Measurements from ENCODE around the gene NCOA5. TPM values are rescaled to one million over a fixed set of nuclear protein-coding genes. Genes with fewer than 3 reads are reported as not detected.

NCOA5 gene
- total and polyA plus RNA-seq, 10 of the 15 experiments (the other 5 are each of a cell fraction or from before 2014, with no cell fraction given) = 7.7 to 38.1 (median 30.1) TPM

DNA sequence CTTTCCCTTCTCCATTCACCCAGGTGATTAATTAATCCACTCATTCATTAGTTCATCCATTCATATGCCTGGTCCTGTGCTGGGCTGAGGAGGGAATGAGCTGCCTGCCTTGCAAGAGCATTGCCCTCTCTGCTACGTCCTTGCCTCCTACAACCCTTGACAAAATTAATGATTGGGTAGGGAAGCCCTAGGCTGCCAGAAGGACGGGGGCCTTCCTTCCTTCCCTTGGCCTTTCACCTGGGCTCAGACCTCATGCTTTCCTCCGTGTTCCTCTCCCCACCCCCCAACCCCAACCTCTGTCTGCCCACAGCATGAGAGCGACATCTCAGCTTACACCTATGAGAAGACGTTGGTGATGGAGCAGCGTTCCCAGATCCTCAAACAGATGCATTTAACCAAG, 35.2 kb downstream of the NCOA5 start (continued):
- TF ChIP-seq BRCA1 (IDR thresholded peaks at IDR 0.05; ENCODE audit: low read depth, low read length) (no peak), DPF2 (IDR thresholded peaks at IDR 0.05) (no peak), SUPT20H (IDR thresholded peaks at IDR 0.05; ENCODE audit: borderline replicate concordance, control insufficient read depth, low read depth, low read length) (no peak), NRF1 (conservative IDR thresholded peaks at IDR 0.05; ENCODE audit: low read depth, low read length) (no peak), TBL1XR1 (IDR thresholded peaks at IDR 0.05; ENCODE audit: low read depth, low read length) (no peak), HDGF (IDR thresholded peaks at IDR 0.05) (no peak), TAF1 (IDR thresholded peaks at IDR 0.05; ENCODE audit: borderline replicate concordance, low read depth, low read length) (no peak), FOXK2 (IDR thresholded peaks at IDR 0.05) (no peak), MTA2 (IDR thresholded peaks at IDR 0.05; ENCODE audit: low read depth) (no peak), ZNF274 (IDR thresholded peaks at IDR 0.05; ENCODE audit: insufficient read depth, insufficient read length) (no peak), NFXL1 (IDR thresholded peaks at IDR 0.05; ENCODE audit: borderline replicate concordance) (no peak), ETV6 (conservative IDR thresholded peaks at IDR 0.05 in 1 of 2, IDR thresholded peaks at IDR 0.05 in 1 of 2; ENCODE audit: borderline replicate concordance in 1 of 2, low read depth in 1 of 2) (no peak)
- TF ChIP-seq, protein P1, sequence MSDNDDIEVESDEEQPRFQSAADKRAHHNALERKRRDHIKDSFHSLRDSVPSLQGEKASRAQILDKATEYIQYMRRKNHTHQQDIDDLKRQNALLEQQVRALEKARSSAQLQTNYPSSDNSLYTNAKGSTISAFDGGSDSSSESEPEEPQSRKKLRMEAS (IDR thresholded peaks at IDR 0.05; ENCODE audit: low read depth, low read length) = no peak
- TF ChIP-seq, protein P2, sequence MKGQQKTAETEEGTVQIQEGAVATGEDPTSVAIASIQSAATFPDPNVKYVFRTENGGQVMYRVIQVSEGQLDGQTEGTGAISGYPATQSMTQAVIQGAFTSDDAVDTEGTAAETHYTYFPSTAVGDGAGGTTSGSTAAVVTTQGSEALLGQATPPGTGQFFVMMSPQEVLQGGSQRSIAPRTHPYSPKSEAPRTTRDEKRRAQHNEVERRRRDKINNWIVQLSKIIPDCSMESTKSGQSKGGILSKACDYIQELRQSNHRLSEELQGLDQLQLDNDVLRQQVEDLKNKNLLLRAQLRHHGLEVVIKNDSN (IDR thresholded peaks at IDR 0.05; ENCODE audit: borderline replicate concordance, extremely low read length, insufficient read depth, low read depth, low read length) = no peak

DNA sequence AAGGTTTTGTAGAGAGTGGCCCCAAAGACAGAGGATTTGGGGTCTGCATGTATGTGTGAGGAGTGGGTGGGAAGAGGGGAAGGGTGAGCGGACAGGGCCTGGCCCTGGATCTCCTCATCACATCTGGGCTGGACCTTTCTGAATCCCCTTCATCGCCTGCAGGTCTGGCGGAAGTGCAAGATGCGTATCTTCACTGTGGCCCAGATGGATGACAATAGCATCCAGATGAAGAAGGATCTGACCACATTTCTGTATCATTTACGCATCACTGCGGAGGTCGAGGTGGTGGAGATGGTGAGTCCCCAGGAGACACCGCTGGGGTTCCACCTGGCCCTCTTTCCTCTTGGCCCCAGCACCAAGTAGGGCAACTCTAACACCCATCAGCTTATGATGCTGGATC, 36.3 kb downstream of the NCOA5 start:
- H3K9ac ChIP-seq (ENCODE audit: control insufficient read depth, insufficient read depth, low read length) = no peak overlapping the region
- no peaks in the 10 kb centered on the region for H3K36me3 ChIP-seq (ENCODE audit: control insufficient read depth in 2 of 2, insufficient read depth in 2 of 2, low read length in 1 of 2)
- no peak overlapping the region for H3K4me3 ChIP-seq
- no peaks in the 10 kb centered on the region; the same call in 2 of the 3 replicates for H3K9me3 ChIP-seq (replicated peaks; ENCODE audit: control insufficient read depth, insufficient read depth, low read length)
- ChIA-PET CTCF (no interaction called here), SMC1A (ENCODE audit: uncharacterized antibody, unreplicated experiment) (no interaction called here), RAD21 (ENCODE audit: unreplicated experiment) (no interaction called here), POLR2A (no interaction called here)
- intact Hi-C loops (cut with micrococcal nuclease; ENCODE audit: unreplicated experiment) = no loop called here
- WGBS (ENCODE audit: insufficient coverage, insufficient replicate concordance, low lambda C conversion rate, missing lambda C conversion rate) = 54% methylated on average over 8 of the region's 8 CpGs
- FAIRE-seq (no peak), DNase-seq (ENCODE audit: low read depth, low spot score) (no peak), ATAC-seq (no peak)
- no peak overlapping the region for H3K27ac ChIP-seq (ENCODE audit: control insufficient read depth, insufficient read depth)
- no peaks in the 10 kb centered on the region for H4K20me1 ChIP-seq (ENCODE audit: control insufficient read depth, insufficient read depth)
- no peaks in the 10 kb centered on the region for H3K4me1 ChIP-seq (ENCODE audit: control insufficient read depth, insufficient read depth, low read length)
- H3K4me2 ChIP-seq (ENCODE audit: control insufficient read depth, insufficient read depth) = no peak overlapping the region
- no peak overlapping the region for H2AFZ ChIP-seq (ENCODE audit: control insufficient read depth, low read depth, low read length)
- TF ChIP-seq IKZF1 (conservative IDR thresholded peaks at IDR 0.05) = no peak
- TF ChIP-seq RUNX3 (IDR thresholded peaks at IDR 0.05; ENCODE audit: low read length) = no peak
- TF ChIP-seq NFXL1 (IDR thresholded peaks at IDR 0.05; ENCODE audit: borderline replicate concordance) = no peak
- no peak for TF ChIP-seq JUNB (IDR thresholded peaks at IDR 0.05)
- TF ChIP-seq KDM1A (IDR thresholded peaks at IDR 0.05; ENCODE audit: borderline replicate concordance) = no peak
- no peak for TF ChIP-seq ZNF384 (IDR thresholded peaks at IDR 0.05; ENCODE audit: borderline replicate concordance, low read depth, low read length)
- no peak for TF ChIP-seq ZNF24 (IDR thresholded peaks at IDR 0.05)
- TF ChIP-seq, protein P3, sequence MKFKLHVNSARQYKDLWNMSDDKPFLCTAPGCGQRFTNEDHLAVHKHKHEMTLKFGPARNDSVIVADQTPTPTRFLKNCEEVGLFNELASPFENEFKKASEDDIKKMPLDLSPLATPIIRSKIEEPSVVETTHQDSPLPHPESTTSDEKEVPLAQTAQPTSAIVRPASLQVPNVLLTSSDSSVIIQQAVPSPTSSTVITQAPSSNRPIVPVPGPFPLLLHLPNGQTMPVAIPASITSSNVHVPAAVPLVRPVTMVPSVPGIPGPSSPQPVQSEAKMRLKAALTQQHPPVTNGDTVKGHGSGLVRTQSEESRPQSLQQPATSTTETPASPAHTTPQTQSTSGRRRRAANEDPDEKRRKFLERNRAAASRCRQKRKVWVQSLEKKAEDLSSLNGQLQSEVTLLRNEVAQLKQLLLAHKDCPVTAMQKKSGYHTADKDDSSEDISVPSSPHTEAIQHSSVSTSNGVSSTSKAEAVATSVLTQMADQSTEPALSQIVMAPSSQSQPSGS (IDR thresholded peaks at IDR 0.05; ENCODE audit: low read length) = no peak
- no peak for TF ChIP-seq YBX1 (IDR thresholded peaks at IDR 0.05)
- H3K27me3 ChIP-seq (replicated peaks in 1 of 2; ENCODE audit: control insufficient read depth in 2 of 2, insufficient read depth in 2 of 2, low read length in 1 of 2) = no peaks in the 10 kb centered on the region; a peak in 1 of 4 replicates
- in situ Hi-C loops (cut with MboI) = no loop called here
- no TSS peak for BruUV-seq (replicated peaks)
- H3K79me2 ChIP-seq (ENCODE audit: control insufficient read depth, insufficient read depth, low read length) = no peaks in the 10 kb centered on the region

Data from GM12878 (cell line).